GM19023 (cell line): ENCODE results near the gene UMPS.
A peak's percentile ranks its signal among the peaks of the same experiment; 100 is the strongest.
"Not testable (repeated sequence)": the region's sequence is repeated elsewhere in the genome, so short reads cannot be mapped to it uniquely, and the experiment has no call there.

Experiments
- ATAC-seq: cut with Tn5 transposase; IDR thresholded peaks from one replicate; pipeline ENCODE4 v1.9.1; 2021; ENCODE audit warnings: mild to moderate bottlenecking, moderate library complexity; ENCODE audit not compliant: unreplicated experiment

UMPS gene

GRCh38 chr3:124705552-124705951 lies 24.7 kb upstream of the UMPS start:
- ATAC-seq = no peak

- ATAC-seq = not testable (repeated sequence)
Measured at GRCh38 chr3:124707223-124707622, 23.0 kb upstream of the UMPS start.

DNA sequence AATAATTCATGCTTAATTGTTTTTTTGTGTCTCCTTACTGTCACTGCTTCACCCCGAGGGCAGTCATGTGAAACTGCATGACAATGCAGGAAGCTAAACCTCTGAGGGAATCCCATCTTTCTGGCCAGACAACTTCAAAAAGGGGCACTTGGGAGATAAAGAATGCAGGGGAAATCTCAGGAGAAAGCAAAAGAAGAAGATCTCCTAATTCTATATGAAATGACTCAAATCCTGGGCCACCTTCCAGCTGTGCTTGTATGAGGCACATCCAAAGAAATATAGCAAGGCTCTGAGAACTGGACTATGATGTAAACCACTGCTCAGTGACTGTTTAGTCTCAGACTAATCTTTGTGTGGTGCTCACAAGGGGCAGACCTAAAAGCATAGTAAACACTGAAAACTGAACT lies 22.6 kb upstream of the UMPS start:
- ATAC-seq = no peak

DNA sequence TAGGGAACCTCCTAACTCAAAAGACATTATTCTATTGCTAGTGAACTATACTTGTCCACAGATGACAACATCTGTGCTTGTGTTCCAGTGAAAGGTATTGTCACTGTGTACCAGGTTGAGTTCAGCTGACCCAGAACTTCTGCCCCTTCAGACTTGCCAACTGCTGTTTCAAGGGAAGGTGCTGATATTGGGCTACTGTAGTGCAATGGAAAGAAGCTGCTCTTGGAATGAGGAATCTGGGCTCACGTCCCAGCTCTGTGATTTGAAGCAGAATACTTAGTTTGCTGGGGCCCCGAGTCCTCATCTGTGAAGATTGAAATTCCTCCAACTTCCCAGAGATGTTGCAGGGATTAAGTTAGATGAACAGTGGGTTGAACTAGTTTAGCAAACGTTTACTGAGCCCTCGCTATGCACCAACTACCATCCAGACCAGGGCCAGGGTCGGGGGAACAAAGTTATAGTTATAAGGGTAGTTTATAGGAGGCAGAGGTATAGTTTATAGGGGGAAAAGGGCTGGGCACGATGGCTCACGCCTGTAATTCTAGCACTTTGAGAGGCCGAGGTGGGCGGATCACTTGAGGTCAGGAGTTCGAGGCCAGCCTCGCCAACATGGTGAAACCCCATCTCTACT lies 15.9 kb upstream of the UMPS start:
- no peak for ATAC-seq

GRCh38 chr3:124722589-124722988 lies 7.7 kb upstream of the UMPS start:
- no peak for ATAC-seq

DNA sequence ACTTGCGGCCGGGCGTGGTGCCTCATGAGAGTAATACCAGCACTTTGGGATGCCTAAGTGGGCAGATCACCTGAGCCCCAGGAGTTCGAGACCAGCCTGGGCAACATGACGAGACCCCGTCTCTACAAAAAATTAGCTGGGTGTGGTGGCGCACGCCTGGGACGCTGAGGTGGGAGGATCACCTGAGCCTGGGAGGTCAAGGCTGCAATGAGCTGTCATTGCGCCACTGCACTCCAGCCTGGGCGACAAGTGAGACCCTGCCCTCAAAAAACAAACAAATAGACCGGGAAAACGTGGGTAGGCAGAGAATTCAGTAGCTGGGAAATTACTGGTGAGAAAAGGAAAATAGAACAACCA lies 667 bp downstream of the UMPS start:
- ATAC-seq = no peak

DNA sequence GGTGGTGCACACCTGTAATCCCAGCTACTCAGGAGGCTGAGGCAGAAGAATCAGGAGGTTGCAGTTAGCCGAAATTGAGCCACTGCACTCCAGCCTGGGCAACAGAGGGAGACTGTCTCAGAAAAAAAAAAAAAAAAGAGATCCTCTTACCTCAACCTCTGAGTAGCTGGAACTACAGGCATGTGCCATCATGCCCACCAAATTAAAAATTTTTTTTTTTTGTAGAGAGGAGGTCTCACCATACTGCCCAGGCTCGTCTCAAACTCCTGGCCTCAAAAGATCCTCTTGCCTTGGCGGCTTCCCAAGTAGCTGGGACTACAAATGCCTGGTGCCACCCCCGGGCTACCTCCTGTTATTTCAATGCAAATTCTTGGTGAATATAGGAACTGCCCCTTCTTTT lies 1.5 kb downstream of the UMPS start:
- ATAC-seq = no peak

DNA sequence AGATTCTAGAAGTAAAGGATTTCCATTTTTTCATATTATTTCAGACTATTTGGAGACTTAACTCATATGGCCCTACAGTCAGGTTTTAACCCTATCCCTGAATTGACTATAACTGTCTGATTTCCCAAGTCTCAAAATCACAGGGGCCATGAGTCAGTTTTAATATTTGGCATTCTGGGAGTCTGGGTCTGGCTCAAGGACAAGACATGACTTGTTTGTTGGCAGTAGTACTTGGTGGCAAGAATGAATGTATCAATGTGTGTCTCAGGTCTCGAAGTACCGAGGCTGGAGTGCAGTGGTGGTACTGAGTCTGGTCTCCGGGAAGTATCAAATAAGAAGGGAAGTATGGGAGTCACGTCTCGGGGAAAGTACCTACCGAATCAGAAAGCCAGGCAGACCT lies 10.8 kb downstream of the UMPS start:
- no peak for ATAC-seq

GRCh38 chr3:124745756-124746155 lies 15.5 kb downstream of the UMPS start:
- ATAC-seq = no peak

DNA sequence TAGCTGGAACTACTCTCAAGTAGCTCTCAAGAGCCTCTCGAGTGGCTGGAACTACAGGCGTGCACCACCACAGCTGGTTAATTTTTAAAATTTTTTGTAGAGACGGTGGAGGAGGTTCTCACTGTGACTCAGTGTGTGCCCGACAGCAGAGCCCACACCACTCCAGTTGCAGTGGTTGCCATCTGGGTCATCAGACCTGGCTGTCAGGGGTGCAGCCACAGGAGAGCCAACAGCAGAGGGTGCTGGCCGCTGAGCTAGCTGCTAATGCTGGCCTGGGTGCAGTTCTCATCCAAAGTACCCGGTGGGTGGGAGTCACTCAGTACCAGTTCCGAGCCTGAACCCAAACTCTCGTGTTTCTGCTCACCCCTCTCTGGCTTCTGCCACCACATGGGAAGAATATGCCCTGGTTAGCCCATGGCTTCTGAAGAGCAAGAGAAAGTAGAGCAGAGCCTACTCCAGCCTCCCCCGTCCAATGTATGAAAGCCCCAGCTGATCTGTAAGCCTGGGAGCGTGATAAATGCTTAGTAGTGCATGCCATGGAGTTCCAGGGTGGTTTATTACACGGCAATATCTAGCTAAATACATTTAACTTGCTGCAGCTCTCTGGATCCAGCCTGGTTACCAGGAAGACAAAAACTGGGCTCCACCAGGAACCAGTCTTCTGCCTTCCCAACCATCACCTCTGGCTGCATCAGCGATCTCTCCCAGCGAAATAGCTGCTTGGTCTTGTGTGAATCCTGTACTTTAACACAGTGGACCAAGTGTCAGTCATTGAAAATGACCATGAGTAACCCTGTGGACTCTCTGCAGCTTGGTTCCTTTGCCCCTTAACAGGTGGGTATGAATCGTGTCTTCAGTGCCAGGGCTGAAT lies 17.1 kb downstream of the UMPS start:
- ATAC-seq = no peak

DNA sequence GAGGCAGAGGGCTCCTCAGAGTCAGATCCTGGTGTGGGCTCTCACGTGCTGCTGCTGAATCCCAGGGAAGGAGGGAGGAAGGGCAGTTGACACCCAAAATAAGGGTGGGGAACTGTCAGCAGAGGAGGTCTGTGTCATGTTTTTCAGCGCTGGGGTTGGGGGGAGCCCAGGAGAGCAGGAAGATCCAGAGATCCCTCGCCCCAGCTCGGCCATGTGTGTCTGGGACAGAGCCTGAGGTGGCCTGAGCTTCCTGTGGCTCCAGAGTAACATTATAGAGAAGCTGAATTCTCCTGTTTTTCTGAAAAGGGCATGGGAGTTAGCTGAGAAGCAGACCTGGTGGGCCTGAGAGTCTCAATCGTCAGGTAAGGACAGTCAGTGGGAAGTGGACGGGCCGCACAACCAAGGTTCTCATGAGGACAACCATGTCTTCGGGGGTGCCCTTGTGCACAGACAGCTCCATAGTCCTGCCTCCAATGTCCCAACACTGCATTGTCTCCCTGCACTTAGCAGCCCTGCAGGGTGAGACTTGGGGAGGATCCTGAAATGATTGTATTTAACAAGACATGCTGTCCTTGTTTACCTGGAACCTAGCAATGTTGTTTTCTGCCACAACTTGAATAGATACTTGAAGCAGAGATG lies 18.4 kb downstream of the UMPS start:
- ATAC-seq = no peak

DNA sequence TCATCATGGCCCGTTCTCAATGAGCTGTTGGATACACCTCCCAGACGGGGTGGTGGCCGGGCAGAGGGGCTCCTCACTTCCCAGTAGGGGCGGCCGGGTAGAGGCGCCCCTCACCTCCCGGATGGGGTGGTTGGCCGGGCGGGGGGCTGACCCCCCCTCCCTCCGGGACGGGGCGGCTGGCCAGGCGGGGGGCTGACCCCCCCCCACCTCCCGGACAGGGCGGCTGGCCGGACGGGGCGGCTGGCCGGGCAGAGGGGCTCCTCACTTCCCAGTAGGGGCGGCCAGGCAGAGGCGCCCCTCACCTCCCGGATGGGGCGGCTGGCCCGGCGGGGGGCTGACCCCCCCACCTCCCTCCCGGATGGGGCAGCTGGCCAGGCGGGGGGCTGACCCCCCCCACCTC lies 19.6 kb downstream of the UMPS start:
- not testable (repeated sequence) for ATAC-seq

GRCh38 chr3:124751501-124751900 lies 21.2 kb downstream of the UMPS start:
- ATAC-seq = no peak

GRCh38 chr3:124752051-124752450 lies 21.8 kb downstream of the UMPS start:
- no peak for ATAC-seq

DNA sequence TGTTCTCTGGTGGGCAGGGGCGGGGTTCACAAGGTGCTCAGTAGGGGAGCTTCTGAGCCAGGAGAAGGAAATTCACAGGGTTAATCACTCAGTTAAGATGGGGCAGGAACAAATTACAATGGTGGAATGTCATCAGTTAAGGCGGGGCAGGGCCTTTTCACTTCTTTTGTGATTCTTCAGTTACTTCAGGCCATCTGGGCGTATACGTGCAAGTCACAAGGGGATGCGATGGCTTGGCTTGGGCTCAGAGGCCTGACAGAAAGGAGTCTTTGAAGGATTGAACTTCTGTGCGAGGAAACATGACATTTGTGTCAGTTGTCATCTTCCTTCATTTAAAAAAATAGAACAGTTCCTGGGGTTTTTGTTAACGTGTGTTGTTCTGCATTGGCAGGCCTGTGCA lies 27.7 kb downstream of the UMPS start:
- ATAC-seq = not testable (repeated sequence)

DNA sequence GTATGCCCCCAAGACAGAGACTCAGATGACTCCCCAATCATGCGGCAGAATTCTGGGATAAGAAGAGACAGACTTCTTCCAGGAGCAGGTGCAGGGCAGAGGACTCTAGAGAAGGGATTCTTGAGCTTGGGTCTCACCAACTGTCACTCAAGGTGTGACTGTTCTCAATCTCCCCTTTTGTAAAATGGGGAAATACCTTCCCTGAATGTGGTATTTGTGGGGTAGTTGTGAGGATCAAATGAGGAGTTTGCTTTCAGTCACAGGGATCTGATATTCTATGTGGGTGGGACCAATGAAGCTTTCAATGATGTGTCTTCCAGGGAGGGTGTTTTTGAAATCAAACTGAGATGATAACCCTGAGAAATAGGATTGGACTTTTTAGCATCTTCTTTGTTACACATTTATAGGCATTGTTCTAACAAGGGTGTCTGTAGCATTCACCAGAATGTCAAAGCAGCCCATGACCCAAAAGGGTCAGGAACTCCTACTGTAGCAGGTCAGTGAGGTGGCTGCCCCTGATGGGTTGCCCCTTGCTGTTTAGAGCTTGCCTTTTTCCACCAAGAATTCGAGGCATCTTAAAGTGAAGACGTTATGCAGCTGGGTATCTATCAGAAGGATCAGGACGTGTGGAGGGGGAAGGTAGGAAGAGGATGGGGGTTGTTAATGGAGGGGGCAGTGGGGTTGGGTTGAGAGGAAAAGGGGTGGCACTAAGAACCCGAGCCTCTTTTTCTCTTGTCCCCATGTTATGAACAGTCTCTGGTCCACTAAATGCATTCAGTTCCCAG lies 28.8 kb downstream of the UMPS start:
- no peak for ATAC-seq

DNA sequence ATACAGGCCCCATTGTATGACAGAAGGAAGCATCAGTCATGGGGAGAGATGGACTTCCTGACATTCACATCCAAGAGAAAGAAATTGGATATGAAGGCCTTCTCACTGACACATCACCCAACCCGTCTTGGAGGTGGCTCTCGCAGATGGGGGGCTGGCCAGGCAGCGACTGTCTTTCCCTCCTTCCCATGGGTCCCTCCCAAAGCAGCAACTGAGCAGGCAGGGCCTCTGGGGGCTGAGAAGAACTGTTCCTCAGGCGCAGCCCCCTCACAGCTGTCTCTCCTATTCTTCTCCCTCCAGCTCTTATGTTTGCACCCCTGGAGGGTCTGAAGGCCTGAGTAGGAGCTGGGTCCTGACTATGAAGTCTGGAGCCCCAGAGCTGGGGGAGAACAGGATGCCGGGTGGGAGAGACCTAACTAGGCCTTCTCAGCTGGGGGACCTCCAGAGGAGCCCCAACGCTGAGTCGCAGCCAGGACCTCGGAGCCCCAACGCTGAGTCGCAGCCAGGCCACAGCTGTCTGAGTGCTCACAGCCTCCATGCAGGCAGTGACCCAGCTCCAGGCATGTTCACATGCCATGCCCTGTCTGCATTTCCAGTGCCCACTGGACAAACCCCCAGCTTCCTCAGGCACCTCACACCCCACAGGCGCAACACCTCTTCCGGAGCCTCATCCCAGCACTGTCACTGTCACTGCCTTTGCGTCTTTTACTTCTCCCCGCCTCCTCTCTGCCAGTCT lies 29.6 kb downstream of the UMPS start:
- ATAC-seq = no peak

DNA sequence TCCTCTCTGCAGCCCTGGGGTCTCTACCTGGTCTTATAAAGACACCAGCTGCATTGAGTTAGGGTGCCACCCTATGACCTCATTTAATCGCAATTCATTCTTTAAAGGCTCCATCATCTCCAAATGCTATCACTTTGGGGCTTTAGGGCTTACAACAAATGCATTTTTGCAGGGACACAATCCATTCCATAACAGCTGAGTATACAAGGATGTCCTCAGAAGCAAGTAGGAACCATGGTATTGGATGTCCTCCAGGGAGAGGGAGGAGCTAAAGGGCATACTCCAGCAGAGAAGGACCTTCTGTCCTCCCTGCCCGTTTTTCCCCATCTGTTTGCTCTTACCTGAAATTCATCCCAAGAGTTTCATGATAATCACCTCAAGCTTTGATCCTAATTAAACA lies 30.3 kb downstream of the UMPS start:
- ATAC-seq = no peak

DNA sequence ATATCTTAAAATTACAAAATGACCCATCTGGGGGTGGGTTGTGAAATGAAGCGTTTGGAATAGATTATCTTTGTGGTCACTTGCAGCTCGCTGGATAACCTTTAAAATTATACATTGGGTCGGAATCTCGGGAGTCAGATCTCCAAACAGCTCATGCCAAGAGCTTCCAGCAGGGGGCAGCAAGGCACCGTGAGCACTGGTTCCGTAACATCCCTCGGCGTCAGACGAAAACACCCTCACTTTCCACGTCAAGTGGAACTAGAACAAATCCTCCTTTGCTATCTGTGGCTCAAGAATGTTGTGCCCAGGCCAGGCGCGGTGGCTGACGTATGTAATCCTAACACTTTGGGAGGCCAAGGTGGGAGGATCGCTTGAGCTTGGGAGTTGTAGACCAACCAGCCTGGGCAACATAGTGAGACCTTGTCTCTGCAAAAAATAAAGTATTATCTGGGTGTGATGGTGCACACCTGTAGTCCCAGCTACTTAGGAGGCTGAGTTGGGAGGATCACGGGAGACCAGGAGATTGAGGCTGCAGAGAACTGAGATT lies 31.1 kb downstream of the UMPS start:
- peak; percentile 63 for ATAC-seq

DNA sequence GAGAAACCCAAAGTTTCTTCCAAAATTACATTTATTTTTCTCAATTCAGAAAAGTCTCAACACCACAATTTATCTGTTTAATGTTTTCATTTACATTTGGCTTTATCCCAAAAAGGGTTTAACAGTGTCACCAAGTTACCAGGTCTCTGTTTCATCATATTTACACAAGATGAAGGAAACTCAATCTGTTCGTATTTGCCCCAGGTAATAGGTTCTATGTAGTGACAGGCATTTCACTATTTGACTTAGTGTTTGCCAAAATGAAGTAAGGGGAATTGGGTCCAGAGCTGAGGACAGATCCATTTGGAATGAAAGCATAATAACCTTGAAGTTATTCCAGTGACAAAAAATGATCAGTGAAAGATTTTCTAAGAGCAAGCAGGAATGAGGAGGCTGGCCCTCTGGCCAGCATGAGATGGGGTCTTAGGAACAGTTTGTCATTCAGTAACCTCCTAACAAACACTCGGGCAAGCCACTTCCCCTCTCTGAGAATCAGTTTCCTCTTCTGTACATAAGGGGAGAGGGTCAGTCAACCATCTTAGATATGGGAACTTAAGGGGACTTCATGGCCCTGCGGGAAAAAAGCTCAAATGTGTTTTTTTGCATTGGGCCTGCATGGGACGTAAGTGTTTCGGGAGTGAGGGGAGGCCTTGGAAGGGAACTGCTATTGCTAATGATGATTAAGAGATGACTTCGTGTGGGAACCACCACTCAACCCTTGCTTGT lies 31.8 kb downstream of the UMPS start:
- no peak for ATAC-seq
